H1 (cell line): ENCODE results near the gene CHRM3. TPM values are rescaled to one million over a fixed set of nuclear protein-coding genes. Genes with fewer than 3 reads are reported as not detected.

ENCODE experiments used
- CTCF ChIA-PET: fragments of 300-600 bp; sonication (Branson Sonifier 250); formaldehyde crosslinking; loops from one replicate; lab custom pipeline; 2021; ENCODE audit not compliant: partially characterized antibody; lab: Charles Lee
- POLR2A ChIA-PET: fragments of 300-600 bp; sonication (Branson Sonifier 250); formaldehyde crosslinking; loops from one replicate; lab custom pipeline; 2021; ENCODE audit warnings: inconsistent platforms; ENCODE audit not compliant: partially characterized antibody; lab: Charles Lee
- DNase-seq, 2 experiments: peaks; one replicate each; pipeline versions ENCODE4 v3.0.0 to v3.0.0-alpha.2; 2010 to 2022; ENCODE audit warnings: low spot score in 2 of 2, low read depth in 1 of 2, mixed read lengths in 1 of 2
- FAIRE-seq: peaks from 2 replicates; lab custom pipeline; 2011; peaks lifted over from hg19 to GRCh38; lab: Jason Lieb, UNC
- H2AFZ ChIP-seq: 2 replicates; pipeline ENCODE4 v1.8.1; 2012; ENCODE audit warnings: low read length, inconsistent platforms
- H2AK5ac ChIP-seq: 2 replicates; pipeline ENCODE4 v1.6.1; 2013; ENCODE audit warnings: low read depth, low read length
- H2BK120ac ChIP-seq: replicated peaks from 2 replicates; pipeline ENCODE3; 2013; ENCODE audit warnings: low read depth, low read length, inconsistent platforms
- H2BK12ac ChIP-seq: 2 replicates; pipeline ENCODE4 v1.6.1; 2013; ENCODE audit warnings: low read depth, low read length
- H2BK15ac ChIP-seq: 2 replicates; pipeline ENCODE4 v1.6.1; 2013; ENCODE audit warnings: low read length
- H2BK20ac ChIP-seq: 2 replicates; pipeline ENCODE4 v1.6.1; 2013; ENCODE audit warnings: low read length
- H2BK5ac ChIP-seq: 2 replicates; pipeline ENCODE4 v1.6.1; 2013; ENCODE audit warnings: low read depth, low read length
- H3K14ac ChIP-seq: 2 replicates; pipeline ENCODE4 v1.6.1; 2013; ENCODE audit warnings: inconsistent platforms; ENCODE audit not compliant: insufficient read length
- H3K18ac ChIP-seq: 2 replicates; pipeline ENCODE4 v1.6.1; 2013; ENCODE audit warnings: low read length; ENCODE audit errors: extremely low read depth
- H3K23ac ChIP-seq: 2 replicates; pipeline ENCODE4 v1.6.1; 2013; ENCODE audit warnings: inconsistent platforms; ENCODE audit not compliant: insufficient read length
- H3K23me2 ChIP-seq: 2 replicates; pipeline ENCODE4 v1.6.1; 2013; ENCODE audit warnings: low read depth, low read length
- H3K27ac ChIP-seq: 2 replicates; pipeline ENCODE4 v1.6.1; 2011; ENCODE audit warnings: low read depth, low read length, inconsistent platforms
- H3K27me3 ChIP-seq, 4 experiments: replicated peaks in 1 of 4; 1 replicate in 1 of 4; 2 replicates in 3 of 4; pipeline versions ENCODE4 v1.6.1 to v1.8.1; 2011 to 2013; ENCODE audit warnings: low read length in 3 of 4, mild to moderate bottlenecking in 3 of 4, inconsistent platforms in 2 of 4, mixed read lengths in 2 of 4, moderate library complexity in 1 of 4; ENCODE audit not compliant: control insufficient read depth in 3 of 4, insufficient read depth in 3 of 4; ENCODE audit errors: extremely low read depth in 1 of 4
- H3K36me3 ChIP-seq, 4 experiments: 2 replicates each; pipeline versions ENCODE4 v1.6.1 to v1.8.1; 2011 to 2013; ENCODE audit warnings: mild to moderate bottlenecking in 4 of 4, low read length in 3 of 4, moderate library complexity in 2 of 4, control low read depth in 1 of 4, inconsistent platforms in 1 of 4; ENCODE audit not compliant: insufficient read depth in 4 of 4, control insufficient read depth in 2 of 4
- H3K4ac ChIP-seq: replicated peaks from 2 replicates; pipeline ENCODE3; 2013; ENCODE audit warnings: low read length, low read depth, mixed read lengths, inconsistent platforms; ENCODE audit not compliant: insufficient read length
- H3K4me1 ChIP-seq, 4 experiments: replicated peaks in 1 of 4; 1 replicate in 1 of 4; 2 replicates in 3 of 4; pipeline versions ENCODE4 v1.6.1 to v1.8.1; 2011 to 2013; ENCODE audit warnings: low read length in 3 of 4, inconsistent platforms in 2 of 4, mixed read lengths in 1 of 4; ENCODE audit not compliant: insufficient read depth in 4 of 4, control insufficient read depth in 3 of 4
- H3K4me2 ChIP-seq, 2 experiments: 2 replicates each; pipeline versions ENCODE4 v1.6.1 to v1.8.1; 2011 to 2013; ENCODE audit warnings: low read depth in 2 of 2, low read length in 2 of 2, control low read depth in 1 of 2, inconsistent platforms in 1 of 2, mild to moderate bottlenecking in 1 of 2; ENCODE audit not compliant: insufficient read depth in 1 of 2
- H3K4me3 ChIP-seq, 4 experiments: fragments of 200-600, 300-600 bp in 1 of 4; sonication (generic), shearing (Covaris generic), sonication (Bioruptor Twin) in 1 of 4; 2 replicates each; pipeline versions ENCODE4 v1.5.1 to v1.8.1; 2011 to 2016; ENCODE audit warnings: low read length in 4 of 4, low read depth in 3 of 4, control low read depth in 2 of 4, inconsistent platforms in 2 of 4, mild to moderate bottlenecking in 2 of 4, mixed read lengths in 1 of 4, moderate library complexity in 1 of 4; ENCODE audit not compliant: insufficient read depth in 2 of 4; ENCODE audit errors: extremely low read depth in 1 of 4
- H3K56ac ChIP-seq: replicated peaks from 2 replicates; pipeline ENCODE3; 2013; ENCODE audit warnings: low read depth, mild to moderate bottlenecking, mixed read lengths, low read length, inconsistent platforms; ENCODE audit not compliant: insufficient read length
- H3K79me1 ChIP-seq: 2 replicates; pipeline ENCODE4 v1.6.1; 2013; ENCODE audit warnings: low read depth, low read length, control low read depth
- H3K79me2 ChIP-seq, 2 experiments: 2 replicates each; pipeline versions ENCODE4 v1.6.1 to v1.8.1; 2012 to 2013; ENCODE audit warnings: low read length in 2 of 2, mild to moderate bottlenecking in 2 of 2, inconsistent platforms in 1 of 2; ENCODE audit not compliant: insufficient read depth in 2 of 2, control insufficient read depth in 1 of 2
- H3K9ac ChIP-seq, 4 experiments: replicated peaks in 1 of 4; 1 replicate in 1 of 4; 2 replicates in 3 of 4; pipeline versions ENCODE4 v1.6.1 to v1.8.1; 2011 to 2013; ENCODE audit warnings: low read depth in 3 of 4, low read length in 3 of 4, control low read depth in 2 of 4, mild to moderate bottlenecking in 2 of 4, moderate library complexity in 2 of 4, inconsistent platforms in 1 of 4; ENCODE audit errors: extremely low read depth in 1 of 4
- H3K9me3 ChIP-seq, 2 experiments: 2 replicates each; pipeline versions ENCODE4 v1.6.1 to v1.8.1; 2012 to 2013; ENCODE audit warnings: mild to moderate bottlenecking in 2 of 2, moderate library complexity in 2 of 2, control low read depth in 1 of 2, inconsistent platforms in 1 of 2, low read depth in 1 of 2, low read length in 1 of 2, mixed read lengths in 1 of 2; ENCODE audit not compliant: insufficient read depth in 2 of 2
- H4K20me1 ChIP-seq, 2 experiments: replicated peaks in 1 of 2; 2 replicates each; pipeline versions ENCODE3 to v1.8.1; 2011 to 2013; ENCODE audit warnings: inconsistent platforms in 2 of 2, low read length in 2 of 2, mild to moderate bottlenecking in 1 of 2; ENCODE audit not compliant: insufficient read depth in 2 of 2, control insufficient read depth in 1 of 2
- H4K5ac ChIP-seq: 2 replicates; pipeline ENCODE4 v1.6.1; 2013; ENCODE audit warnings: low read length, low read depth, mixed read lengths, inconsistent platforms; ENCODE audit not compliant: insufficient read length
- H4K8ac ChIP-seq: 2 replicates; pipeline ENCODE4 v1.8.0; 2013; ENCODE audit warnings: mild to moderate bottlenecking, moderate library complexity, low read length, inconsistent platforms; ENCODE audit not compliant: insufficient read depth; ENCODE audit errors: extremely low read depth
- H4K91ac ChIP-seq: replicated peaks from 2 replicates; pipeline ENCODE3; 2013; ENCODE audit warnings: low read length, mixed read lengths, inconsistent platforms; ENCODE audit not compliant: insufficient read length
- CEBPB ChIP-seq: IDR thresholded peaks from 2 replicates; pipeline ENCODE4 v1.6.1; 2012; ENCODE audit warnings: low read depth, low read length
- HDAC2 ChIP-seq, 2 experiments: fragments of 300-600 bp in 1 of 2; sonication (generic) in 1 of 2; IDR thresholded peaks; 2 replicates each; pipeline ENCODE4 v1.6.1; 2011 to 2012; ENCODE audit warnings: low read depth in 2 of 2, low read length in 2 of 2, mild to moderate bottlenecking in 2 of 2, moderate library complexity in 2 of 2, borderline replicate concordance in 1 of 2, inconsistent platforms in 1 of 2
- SUZ12 ChIP-seq: fragments of 200-600 bp; sonication (generic); IDR thresholded peaks from 2 replicates; pipeline ENCODE4 v1.6.1; 2012; ENCODE audit warnings: mild to moderate bottlenecking, inconsistent platforms, low read length, moderate library complexity, mixed read lengths
- WGBS, 2 experiments: shearing (Covaris generic) in 1 of 2; methylation state at CpG; one replicate each; pipeline versions ENCODE4 v1.1.6 to v1.1.7; 2013 to 2015; ENCODE audit warnings: low lambda C conversion rate in 2 of 2, mixed read lengths in 2 of 2, inconsistent platforms in 1 of 2, low coverage in 1 of 2, missing lambda C conversion rate in 1 of 2; ENCODE audit not compliant: insufficient replicate concordance in 2 of 2, insufficient coverage in 1 of 2, insufficient read length in 1 of 2; ENCODE audit errors: extremely low coverage in 1 of 2, missing lambda C conversion rate in 1 of 2; 5-methylcytosine and 5-hydroxymethylcytosine counted together
- polyA plus RNA-seq, 7 experiments: library from polyadenylated mRNA; depleted of rRNA in 3 of 7; stranded (reverse) in 5 of 7; unstranded in 2 of 7; fragments of >200 nt in 5 of 7; fragments of 200-250 nt in 2 of 7; gene quantifications; 1 replicate in 5 of 7; 2 replicates in 1 of 7; 4 replicates in 1 of 7; pipeline versions ENCODE4 v1.2.1 to v1.2.3, GENCODE V29; 2011 to 2013; ENCODE audit warnings: missing spikeins in 2 of 7, mixed read lengths in 2 of 7
- total RNA-seq: library from RNA; stranded (reverse); fragmentation: NEBNext Ultra II Directional; extraction: Animal tissue kit (Norgen Biotek cat#: 25700); gene quantifications from 2 replicates; pipeline ENCODE4 v1.2.1, GENCODE V29; 2021
- TF ChIP-seq, protein P1 (sequence below), 3 experiments: IDR thresholded peaks; 1 replicate in 2 of 3; 2 replicates in 1 of 3; pipeline versions ENCODE4 v1.5.1 to v1.6.1; 2011; ENCODE audit warnings: low read length in 3 of 3, mild to moderate bottlenecking in 3 of 3, inconsistent platforms in 2 of 3, low read depth in 1 of 3, moderate library complexity in 1 of 3; ENCODE audit not compliant: insufficient read depth in 1 of 3; ENCODE audit errors: control extremely low read depth in 1 of 3

CHRM3 gene
- total and polyA plus RNA-seq, 2 of the 8 experiments (the other 6 are each of a cell fraction or from before 2014, with no cell fraction given) = 3.3 to 5.0 TPM

DNA sequence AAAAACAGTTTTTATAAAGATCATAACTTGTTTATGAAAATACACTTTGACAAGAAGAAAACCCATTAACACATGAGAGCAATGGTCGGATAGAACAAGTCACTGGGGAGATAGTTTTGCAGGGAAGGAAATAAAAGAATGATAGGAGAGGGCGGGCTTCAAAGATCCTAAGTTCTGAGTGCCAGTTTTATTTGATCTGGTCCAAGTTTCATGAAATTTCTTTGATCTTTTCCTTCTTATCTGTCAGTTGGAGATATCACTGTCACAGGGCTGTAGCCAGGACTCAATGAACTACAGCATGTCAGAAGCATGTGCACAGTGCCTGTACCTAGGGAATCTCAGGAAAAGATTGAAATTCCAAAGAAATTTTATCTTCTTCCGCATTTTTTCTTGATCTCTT is 36.5 kb downstream of the CHRM3 start:
- H3K4me1 ChIP-seq = no peaks in the 10 kb centered on the region
- POLR2A ChIA-PET = no interaction called here
- no peak overlapping the region for H3K23ac ChIP-seq
- FAIRE-seq (no peak), DNase-seq (no peak)
- no peak overlapping the region for H3K4ac ChIP-seq
- no peaks in the 10 kb centered on the region for H3K79me1 ChIP-seq
- H4K5ac ChIP-seq = no peak overlapping the region
- no peak overlapping the region for H3K18ac ChIP-seq
- H2BK15ac ChIP-seq = no peak overlapping the region
- H3K27me3 ChIP-seq = no peaks in the 10 kb centered on the region
- H3K4me2 ChIP-seq = no peak overlapping the region
- no peaks in the 10 kb centered on the region for H3K9me3 ChIP-seq
- no peak overlapping the region for H3K56ac ChIP-seq
- H2BK120ac ChIP-seq = no peak overlapping the region
- no peak overlapping the region for H3K4me3 ChIP-seq
- no peak overlapping the region for H2BK20ac ChIP-seq
- H4K91ac ChIP-seq = no peak overlapping the region
- no peak overlapping the region for H3K14ac ChIP-seq
- H3K36me3 ChIP-seq = no peaks in the 10 kb centered on the region
- H3K9ac ChIP-seq = no peak overlapping the region
- WGBS, 2 experiments = 83% methylated on average over 3 of the region's 3 CpGs; no CpG with 5 or more reads in 1 of the 2 experiments
- no peak overlapping the region for H2AFZ ChIP-seq
- H3K23me2 ChIP-seq = no peaks in the 10 kb centered on the region; the same call in 1 of the 2 replicates
- no peak overlapping the region for H4K8ac ChIP-seq
- H3K79me2 ChIP-seq = no peaks in the 10 kb centered on the region
- H2AK5ac ChIP-seq = no peak overlapping the region
- H2BK5ac ChIP-seq = no peak overlapping the region
- no peak overlapping the region for H2BK12ac ChIP-seq
- CTCF ChIA-PET = no interaction called here
- no peaks in the 10 kb centered on the region for H4K20me1 ChIP-seq
- H3K27ac ChIP-seq = no peak overlapping the region
- TF ChIP-seq SUZ12 (no peak), CEBPB (no peak), HDAC2 (IDR thresholded peaks at IDR 0.05; ENCODE audit: borderline replicate concordance in 1 of 2, low read depth in 2 of 2, low read length in 2 of 2) (no peak)
- TF ChIP-seq, protein P1, sequence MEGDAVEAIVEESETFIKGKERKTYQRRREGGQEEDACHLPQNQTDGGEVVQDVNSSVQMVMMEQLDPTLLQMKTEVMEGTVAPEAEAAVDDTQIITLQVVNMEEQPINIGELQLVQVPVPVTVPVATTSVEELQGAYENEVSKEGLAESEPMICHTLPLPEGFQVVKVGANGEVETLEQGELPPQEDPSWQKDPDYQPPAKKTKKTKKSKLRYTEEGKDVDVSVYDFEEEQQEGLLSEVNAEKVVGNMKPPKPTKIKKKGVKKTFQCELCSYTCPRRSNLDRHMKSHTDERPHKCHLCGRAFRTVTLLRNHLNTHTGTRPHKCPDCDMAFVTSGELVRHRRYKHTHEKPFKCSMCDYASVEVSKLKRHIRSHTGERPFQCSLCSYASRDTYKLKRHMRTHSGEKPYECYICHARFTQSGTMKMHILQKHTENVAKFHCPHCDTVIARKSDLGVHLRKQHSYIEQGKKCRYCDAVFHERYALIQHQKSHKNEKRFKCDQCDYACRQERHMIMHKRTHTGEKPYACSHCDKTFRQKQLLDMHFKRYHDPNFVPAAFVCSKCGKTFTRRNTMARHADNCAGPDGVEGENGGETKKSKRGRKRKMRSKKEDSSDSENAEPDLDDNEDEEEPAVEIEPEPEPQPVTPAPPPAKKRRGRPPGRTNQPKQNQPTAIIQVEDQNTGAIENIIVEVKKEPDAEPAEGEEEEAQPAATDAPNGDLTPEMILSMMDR (IDR thresholded peaks at IDR 0.05; ENCODE audit: control extremely low read depth in 1 of 3, insufficient read depth in 1 of 3, low read depth in 1 of 3, low read length in 3 of 3) = no peak
